GM19193 (cell line): ENCODE results near the gene CRYL1.

ENCODE experiments used
- POLR2A ChIP-seq: IDR thresholded peaks from 4 replicates; pipeline ENCODE4 v1.6.1; 2011; ENCODE audit not compliant: insufficient read depth, insufficient read length; ENCODE audit errors: extremely low read depth

CRYL1 gene

GRCh38 chr13:20461860-20462532 lies 63.7 kb downstream of the CRYL1 start:
- no peak for TF ChIP-seq POLR2A

DNA sequence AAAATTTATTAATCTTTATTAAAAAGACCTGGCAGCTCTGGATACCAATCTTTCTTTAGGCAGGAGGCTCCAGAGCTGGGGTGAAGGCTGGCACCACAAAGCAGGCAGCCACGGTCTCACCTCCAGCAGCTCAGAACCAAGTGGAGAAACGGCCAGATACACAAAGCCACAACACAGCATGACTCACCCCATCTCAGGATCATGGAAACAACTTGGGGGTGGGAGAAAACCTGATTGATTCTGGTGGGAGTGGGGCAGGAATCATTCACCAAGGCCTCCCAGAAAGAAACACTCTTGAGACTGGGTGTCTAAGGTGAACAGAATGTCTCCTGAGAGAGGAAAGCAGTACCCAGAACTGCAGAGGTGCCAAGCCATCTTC lies 64.2 kb downstream of the CRYL1 start:
- TF ChIP-seq POLR2A: no peak

- TF ChIP-seq POLR2A: no peak
Measured at GRCh38 chr13:20460761-20461160, 64.9 kb downstream of the CRYL1 start.

DNA sequence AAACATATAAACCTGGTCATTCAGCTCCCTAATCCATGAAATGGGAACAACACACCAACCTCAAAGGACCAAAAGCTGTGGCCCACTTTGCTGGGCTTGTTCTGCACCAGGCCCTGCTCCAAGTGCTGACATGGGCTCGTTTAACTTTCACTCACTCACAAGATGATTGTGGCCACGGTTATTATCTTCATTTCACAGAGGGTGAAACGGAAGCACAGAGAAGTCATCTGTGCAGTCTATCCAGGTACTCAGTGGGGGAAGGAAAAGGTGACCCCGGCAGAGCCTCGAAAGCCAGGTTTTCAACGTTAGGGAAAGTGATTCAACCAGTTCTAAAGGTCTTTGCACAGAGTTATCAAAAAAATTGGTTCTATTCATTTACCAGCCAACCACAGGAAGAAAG lies 68.0 kb downstream of the CRYL1 start:
- TF ChIP-seq POLR2A: no peak

GRCh38 chr13:20456737-20457136 lies 68.9 kb downstream of the CRYL1 start:
- TF ChIP-seq POLR2A: no peak

- no peak for TF ChIP-seq POLR2A
Measured at GRCh38 chr13:20451397-20451796, 74.3 kb downstream of the CRYL1 start.

GRCh38 chr13:20448470-20448869 lies 77.2 kb downstream of the CRYL1 start:
- no peak for TF ChIP-seq POLR2A

DNA sequence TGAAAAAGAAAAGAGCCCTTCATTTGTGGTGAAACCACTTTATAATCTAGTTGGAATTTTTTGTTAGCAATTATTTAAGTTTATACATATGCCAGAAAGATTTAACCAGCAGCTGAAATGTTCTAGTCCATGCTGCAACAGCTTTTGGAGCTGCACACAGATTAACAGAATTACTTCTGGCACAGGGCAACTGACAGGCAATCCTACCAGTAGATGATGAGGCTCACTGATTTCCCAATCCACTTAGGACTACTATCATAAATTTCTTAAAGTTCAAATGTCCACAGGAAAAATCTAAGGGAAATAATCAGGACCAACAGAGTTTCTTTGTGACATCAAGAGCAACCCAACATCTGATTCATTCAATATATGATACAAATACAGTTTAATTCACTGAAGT lies 78.8 kb downstream of the CRYL1 start:
- TF ChIP-seq POLR2A: no peak

- TF ChIP-seq POLR2A: no peak
Measured at GRCh38 chr13:20446405-20446804, 79.3 kb downstream of the CRYL1 start.

- no peak for TF ChIP-seq POLR2A
Measured at GRCh38 chr13:20442798-20443381, 82.8 kb downstream of the CRYL1 start.

DNA sequence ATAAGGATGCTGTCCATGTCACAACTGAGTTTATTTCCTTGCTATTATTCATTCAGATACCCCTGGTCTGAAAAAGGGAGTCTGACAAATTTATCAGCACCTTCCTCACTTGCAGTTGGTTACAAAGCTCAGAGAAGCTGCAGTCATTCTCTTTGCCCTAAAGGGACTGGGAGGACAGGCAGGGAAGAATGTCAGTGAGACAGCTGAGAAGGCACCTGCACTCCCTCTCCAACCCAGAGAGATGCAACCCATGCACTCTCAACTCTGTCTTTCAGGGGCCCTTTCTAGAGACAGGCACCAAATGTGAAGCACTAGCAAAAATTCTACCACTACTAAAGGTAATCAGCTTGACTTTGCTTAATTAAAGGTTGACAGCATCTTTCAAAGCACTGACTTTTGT lies 83.3 kb downstream of the CRYL1 start:
- TF ChIP-seq POLR2A: no peak

- TF ChIP-seq POLR2A: no peak
Measured at GRCh38 chr13:20441879-20442278, 83.8 kb downstream of the CRYL1 start.

- TF ChIP-seq POLR2A: no peak
Measured at GRCh38 chr13:20441056-20441455, 84.6 kb downstream of the CRYL1 start.

- TF ChIP-seq POLR2A: no peak
Measured at GRCh38 chr13:20439261-20439660, 86.4 kb downstream of the CRYL1 start.

- no peak for TF ChIP-seq POLR2A
Measured at GRCh38 chr13:20438801-20439200, 86.9 kb downstream of the CRYL1 start.

DNA sequence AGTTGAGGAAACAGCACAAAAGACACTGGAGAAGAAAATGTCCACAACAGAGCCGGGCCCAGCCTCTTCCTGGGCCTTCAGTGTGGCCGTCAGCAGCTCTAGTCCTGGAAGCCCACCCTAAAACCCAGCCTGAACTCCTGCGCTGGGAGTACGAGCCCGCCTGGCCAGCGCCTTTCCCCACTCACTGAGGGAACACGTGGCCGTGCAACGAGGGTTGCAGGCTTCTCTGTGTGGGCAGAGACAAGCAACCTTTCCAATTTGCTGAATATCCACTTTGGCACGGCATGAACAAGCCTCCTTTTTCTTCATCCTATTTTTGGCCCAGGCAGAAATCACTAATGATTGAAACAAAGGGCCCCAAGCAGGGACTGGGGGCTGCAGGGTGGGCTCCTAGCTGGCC lies 89.2 kb downstream of the CRYL1 start:
- no peak for TF ChIP-seq POLR2A
